Measurements from ENCODE around the gene YPEL5. TPM values are rescaled to one million over a fixed set of nuclear protein-coding genes. Genes with fewer than 3 reads are reported as not detected.
A peak's percentile ranks its signal among the peaks of the same experiment; 100 is the strongest.

The YPEL5 gene
- total RNA-seq, 2 experiments from 2014 or later: 38.9 to 52.1 TPM

- H3K4me1 ChIP-seq (ENCODE audit: insufficient read depth, low read length, poor library complexity, severe bottlenecking): peaks cover 10% of the 10 kb centered on the region
- H3K9me3 ChIP-seq (ENCODE audit: low read length): no peaks in the 10 kb centered on the region
- no peak for DNase-seq (ENCODE audit: low spot score)
- no peaks in the 10 kb centered on the region for H4K20me1 ChIP-seq (ENCODE audit: insufficient read depth, low read length)
- H3K4me3 ChIP-seq (ENCODE audit: low read depth, low read length, poor library complexity, severe bottlenecking): no peak overlapping the region
- no peaks in the 10 kb centered on the region for H3K79me2 ChIP-seq (ENCODE audit: insufficient read depth, low read depth, low read length)
- BruUV-seq (replicated peaks): no TSS peak
- TF ChIP-seq EZH2phosphoT487 (IDR thresholded peaks at IDR 0.05; ENCODE audit: borderline replicate concordance, low read depth, low read length): no peak
- TF ChIP-seq, protein P1, sequence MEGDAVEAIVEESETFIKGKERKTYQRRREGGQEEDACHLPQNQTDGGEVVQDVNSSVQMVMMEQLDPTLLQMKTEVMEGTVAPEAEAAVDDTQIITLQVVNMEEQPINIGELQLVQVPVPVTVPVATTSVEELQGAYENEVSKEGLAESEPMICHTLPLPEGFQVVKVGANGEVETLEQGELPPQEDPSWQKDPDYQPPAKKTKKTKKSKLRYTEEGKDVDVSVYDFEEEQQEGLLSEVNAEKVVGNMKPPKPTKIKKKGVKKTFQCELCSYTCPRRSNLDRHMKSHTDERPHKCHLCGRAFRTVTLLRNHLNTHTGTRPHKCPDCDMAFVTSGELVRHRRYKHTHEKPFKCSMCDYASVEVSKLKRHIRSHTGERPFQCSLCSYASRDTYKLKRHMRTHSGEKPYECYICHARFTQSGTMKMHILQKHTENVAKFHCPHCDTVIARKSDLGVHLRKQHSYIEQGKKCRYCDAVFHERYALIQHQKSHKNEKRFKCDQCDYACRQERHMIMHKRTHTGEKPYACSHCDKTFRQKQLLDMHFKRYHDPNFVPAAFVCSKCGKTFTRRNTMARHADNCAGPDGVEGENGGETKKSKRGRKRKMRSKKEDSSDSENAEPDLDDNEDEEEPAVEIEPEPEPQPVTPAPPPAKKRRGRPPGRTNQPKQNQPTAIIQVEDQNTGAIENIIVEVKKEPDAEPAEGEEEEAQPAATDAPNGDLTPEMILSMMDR (conservative IDR thresholded peaks at IDR 0.05; ENCODE audit: low read length): no peak
- ChIA-PET POLR2A (interaction anchor here (0.6 to 1.3 kb wide), 7 partner anchors 10 to 353 kb away, joined by 3 to 6 read pairs (median 3); no protein-coding TSS in a partner anchor), CTCF (ENCODE audit: unreplicated experiment) (no interaction called here)
- H3K4me2 ChIP-seq (ENCODE audit: low read length): no peak overlapping the region
- no peak overlapping the region for H2AFZ ChIP-seq (ENCODE audit: low read length)
- H3K27ac ChIP-seq (ENCODE audit: low read depth, low read length, poor library complexity, severe bottlenecking): no peak overlapping the region
- intact Hi-C loops (cut with micrococcal nuclease; ENCODE audit: unreplicated experiment): no loop called here
- no peaks in the 10 kb centered on the region for H3K9me2 ChIP-seq (ENCODE audit: insufficient read depth, low read length)
- H3K36me3 ChIP-seq (ENCODE audit: insufficient read depth, low read length): no peaks in the 10 kb centered on the region
These were observed 33.1 kb upstream of the YPEL5 start for GRCh38 chr2:30113617-30114293.

DNA sequence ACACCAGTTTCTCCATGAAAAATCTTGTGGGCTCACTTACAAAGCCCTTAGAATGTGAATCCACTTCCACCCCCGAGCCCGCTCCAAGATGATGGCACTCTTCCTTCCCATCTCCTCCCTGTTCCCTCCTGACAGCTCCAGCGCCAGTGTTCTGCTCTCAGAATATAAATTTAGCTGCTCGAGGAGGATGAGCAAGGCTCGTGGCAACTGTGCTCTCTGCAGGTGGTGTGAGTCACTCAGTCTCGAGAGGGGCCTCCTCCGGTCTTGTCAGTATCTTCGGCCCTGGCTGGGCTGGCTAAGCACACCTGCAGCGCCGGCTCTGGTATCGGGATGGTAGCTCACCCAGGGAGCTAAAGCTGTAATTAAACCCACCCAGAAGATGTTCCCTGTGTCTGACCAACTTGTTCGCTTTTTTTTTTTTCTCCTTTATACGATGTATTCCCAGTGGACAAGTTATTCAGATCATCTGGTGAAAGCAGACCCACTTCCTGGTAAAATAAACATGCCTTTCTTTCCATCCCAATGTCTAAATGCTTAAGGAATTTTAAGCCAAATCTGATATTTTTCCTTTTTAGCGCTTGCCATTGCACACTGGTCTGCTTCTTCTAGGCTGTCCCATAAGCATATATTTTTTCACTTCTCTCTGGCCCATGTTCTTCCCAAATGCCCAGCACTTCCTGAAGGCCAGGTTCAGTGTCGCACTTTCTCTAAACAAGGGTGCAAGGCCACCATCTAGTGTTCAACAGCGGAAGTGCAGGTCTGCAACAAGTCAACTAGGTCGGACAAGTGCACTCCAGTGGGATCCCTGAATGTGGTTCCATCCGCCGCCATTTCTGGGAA lies 31.4 kb upstream of the YPEL5 start:
- H3K4me2 ChIP-seq (ENCODE audit: low read length): peak overlapping the region; percentile 43; the same call in 1 of the 2 replicates
- H2AFZ ChIP-seq (ENCODE audit: low read length): peak overlapping the region; percentile 77

More for the DNA sequence above, 31.4 kb upstream of the YPEL5 start:
- Histone ChIP-seq H4K20me1 (ENCODE audit: insufficient read depth, low read length) (no peaks in the 10 kb centered on the region), H3K4me3 (ENCODE audit: low read depth, low read length, poor library complexity, severe bottlenecking) (no peak overlapping the region), H3K36me3 (ENCODE audit: insufficient read depth, low read length) (no peaks in the 10 kb centered on the region), H3K9me3 (ENCODE audit: low read length) (no peaks in the 10 kb centered on the region), H3K9me2 (ENCODE audit: insufficient read depth, low read length) (no peaks in the 10 kb centered on the region), H3K4me1 (ENCODE audit: insufficient read depth, low read length, poor library complexity, severe bottlenecking) (peaks cover 10% of the 10 kb centered on the region), H3K79me2 (ENCODE audit: insufficient read depth, low read depth, low read length) (no peaks in the 10 kb centered on the region), H3K27ac (ENCODE audit: low read depth, low read length, poor library complexity, severe bottlenecking) (no peak overlapping the region)
- CTCF ChIA-PET (ENCODE audit: unreplicated experiment): interaction anchor here (0.5 to 1.2 kb wide), 4 partner anchors 22 to 106 kb away, joined by 3 to 5 read pairs (median 4); no protein-coding TSS in a partner anchor
- no peak for TF ChIP-seq EZH2phosphoT487 (IDR thresholded peaks at IDR 0.05; ENCODE audit: borderline replicate concordance, low read depth, low read length)
- TF ChIP-seq, protein P1 (conservative IDR thresholded peaks at IDR 0.05; ENCODE audit: low read length): peak; percentile 97
- POLR2A ChIA-PET: interaction anchor here (0.9 to 1.4 kb wide), 2 partner anchors 17 to 28 kb away, joined by 3 to 4 read pairs; no protein-coding TSS in a partner anchor
- intact Hi-C loops (cut with micrococcal nuclease; ENCODE audit: unreplicated experiment): loop anchor here (1.0 kb wide), 3 partner anchors 24 to 192 kb away; no protein-coding TSS in a partner anchor
- no TSS peak for BruUV-seq (replicated peaks)
- DNase-seq (ENCODE audit: low spot score): peak; percentile 79

All from OCI-LY7 (cell line).